ENCODE results near the gene KDELR1. TPM values are rescaled to one million over a fixed set of nuclear protein-coding genes. Genes with fewer than 3 reads are reported as not detected.

KDELR1 gene
- total and polyA plus RNA-seq, 9 of the 15 experiments (the other 6 are each of a cell fraction or from before 2014, with no cell fraction given) = 6.1 to 165 (median 58.5) TPM

DNA sequence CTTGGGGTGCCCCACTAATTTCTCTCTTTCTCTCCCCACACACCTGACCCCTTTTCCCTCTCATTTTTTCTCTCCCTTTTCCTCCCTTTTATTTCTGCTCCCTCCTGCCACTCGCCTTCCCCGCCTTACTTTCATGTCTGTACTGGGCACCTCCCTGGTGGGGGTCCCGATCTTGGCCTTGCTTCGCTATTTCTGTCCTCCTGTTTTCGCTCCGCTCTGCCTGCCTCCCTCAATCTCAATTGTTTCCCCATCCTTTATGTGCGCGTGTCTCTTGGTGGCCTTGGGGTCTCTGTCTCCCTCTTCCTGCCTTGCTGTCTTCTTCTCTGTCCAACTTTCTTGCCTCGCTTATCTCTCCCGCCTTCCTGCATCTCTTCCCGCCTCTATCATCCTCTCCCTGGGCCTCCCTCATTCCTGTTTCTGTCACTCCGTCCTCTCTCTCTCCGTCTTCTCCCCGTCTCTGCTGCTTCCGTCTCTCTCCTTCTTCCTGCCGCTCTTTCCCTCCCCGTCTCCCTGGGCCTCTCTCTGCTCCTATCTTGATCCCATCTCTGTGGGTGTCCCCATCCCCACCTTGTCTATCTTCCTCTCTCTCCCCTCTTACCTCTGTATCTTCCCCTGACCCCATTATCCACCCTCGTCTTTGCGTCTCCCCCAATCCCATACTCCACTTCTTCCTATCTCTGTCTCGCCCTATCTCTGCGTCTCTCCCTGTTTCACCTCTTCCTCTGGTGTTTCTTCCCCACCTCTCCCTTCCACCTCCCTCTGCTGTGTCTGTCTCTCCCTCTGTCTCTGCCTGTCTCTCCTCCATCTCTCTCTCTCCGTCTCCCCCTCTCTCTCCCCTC, 6.1 kb upstream of the KDELR1 start (continued):
- TF ChIP-seq NCOA1 (IDR thresholded peaks at IDR 0.05; ENCODE audit: low read depth) (no peak), ESRRA (IDR thresholded peaks at IDR 0.05; ENCODE audit: borderline replicate concordance, low read depth) (no peak), FOS (IDR thresholded peaks at IDR 0.05; ENCODE audit: extremely low read depth, insufficient read length) (no peak), SRSF9 (IDR thresholded peaks at IDR 0.05; ENCODE audit: borderline replicate concordance, low read depth, low read length) (no peak), HDAC1 (IDR thresholded peaks at IDR 0.05) (peak in 1 of 2 experiments; percentile 90; a peak in 2 of 4 replicates), NRF1 (conservative IDR thresholded peaks at IDR 0.05 in 1 of 2, IDR thresholded peaks at IDR 0.05 in 1 of 2) (no peak), HOXB6 (CRISPR knock-in tag; IDR thresholded peaks at IDR 0.05; ENCODE audit: borderline replicate concordance) (no peak), ZBTB7A (IDR thresholded peaks at IDR 0.05; ENCODE audit: borderline replicate concordance, control insufficient read depth, low read depth, low read length) (peak; percentile 42; the same call in 1 of the 2 replicates), PRMT5 (CRISPR knock-in tag; IDR thresholded peaks at IDR 0.05) (no peak), BRF1 (IDR thresholded peaks at IDR 0.05; ENCODE audit: borderline replicate concordance, extremely low read depth, insufficient read length) (no peak)
- TF ChIP-seq, protein P1, sequence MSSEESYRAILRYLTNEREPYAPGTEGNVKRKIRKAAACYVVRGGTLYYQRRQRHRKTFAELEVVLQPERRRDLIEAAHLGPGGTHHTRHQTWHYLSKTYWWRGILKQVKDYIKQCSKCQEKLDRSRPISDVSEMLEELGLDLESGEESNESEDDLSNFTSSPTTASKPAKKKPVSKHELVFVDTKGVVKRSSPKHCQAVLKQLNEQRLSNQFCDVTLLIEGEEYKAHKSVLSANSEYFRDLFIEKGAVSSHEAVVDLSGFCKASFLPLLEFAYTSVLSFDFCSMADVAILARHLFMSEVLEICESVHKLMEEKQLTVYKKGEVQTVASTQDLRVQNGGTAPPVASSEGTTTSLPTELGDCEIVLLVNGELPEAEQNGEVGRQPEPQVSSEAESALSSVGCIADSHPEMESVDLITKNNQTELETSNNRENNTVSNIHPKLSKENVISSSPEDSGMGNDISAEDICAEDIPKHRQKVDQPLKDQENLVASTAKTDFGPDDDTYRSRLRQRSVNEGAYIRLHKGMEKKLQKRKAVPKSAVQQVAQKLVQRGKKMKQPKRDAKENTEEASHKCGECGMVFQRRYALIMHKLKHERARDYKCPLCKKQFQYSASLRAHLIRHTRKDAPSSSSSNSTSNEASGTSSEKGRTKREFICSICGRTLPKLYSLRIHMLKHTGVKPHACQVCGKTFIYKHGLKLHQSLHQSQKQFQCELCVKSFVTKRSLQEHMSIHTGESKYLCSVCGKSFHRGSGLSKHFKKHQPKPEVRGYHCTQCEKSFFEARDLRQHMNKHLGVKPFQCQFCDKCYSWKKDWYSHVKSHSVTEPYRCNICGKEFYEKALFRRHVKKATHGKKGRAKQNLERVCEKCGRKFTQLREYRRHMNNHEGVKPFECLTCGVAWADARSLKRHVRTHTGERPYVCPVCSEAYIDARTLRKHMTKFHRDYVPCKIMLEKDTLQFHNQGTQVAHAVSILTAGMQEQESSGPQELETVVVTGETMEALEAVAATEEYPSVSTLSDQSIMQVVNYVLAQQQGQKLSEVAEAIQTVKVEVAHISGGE (CRISPR knock-in tag; IDR thresholded peaks at IDR 0.05) = no peak

All from K562 (cell line).